HG03097 (cell line): ENCODE results near the gene ASH1L.
"Not testable (repeated sequence)": the region's sequence is repeated elsewhere in the genome, so short reads cannot be mapped to it uniquely, and the experiment has no call there.

ENCODE experiments used
- ATAC-seq: cut with Tn5 transposase; IDR thresholded peaks from one replicate; pipeline ENCODE4 v1.9.1; 2021; ENCODE audit not compliant: unreplicated experiment, low FRiP score

ASH1L gene

DNA sequence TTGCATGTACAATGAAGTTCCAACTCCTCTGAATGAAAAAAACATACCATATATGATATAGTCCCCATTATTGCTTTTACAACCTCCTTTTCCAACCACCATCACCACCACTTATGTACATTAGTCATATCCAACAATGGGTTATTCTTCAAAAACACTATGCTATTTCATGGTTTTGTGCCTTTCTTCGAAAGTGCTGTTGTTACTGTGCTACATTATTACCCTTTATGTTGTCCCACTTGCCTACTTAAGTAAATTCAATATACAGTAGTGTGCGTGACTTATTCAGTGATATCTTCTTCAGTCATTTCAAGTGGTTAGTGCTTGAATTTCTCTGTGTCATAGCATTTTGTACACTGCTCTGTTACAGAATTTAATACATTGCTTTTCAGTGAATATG lies 105.3 kb downstream of the ASH1L start:
- ATAC-seq: no peak

DNA sequence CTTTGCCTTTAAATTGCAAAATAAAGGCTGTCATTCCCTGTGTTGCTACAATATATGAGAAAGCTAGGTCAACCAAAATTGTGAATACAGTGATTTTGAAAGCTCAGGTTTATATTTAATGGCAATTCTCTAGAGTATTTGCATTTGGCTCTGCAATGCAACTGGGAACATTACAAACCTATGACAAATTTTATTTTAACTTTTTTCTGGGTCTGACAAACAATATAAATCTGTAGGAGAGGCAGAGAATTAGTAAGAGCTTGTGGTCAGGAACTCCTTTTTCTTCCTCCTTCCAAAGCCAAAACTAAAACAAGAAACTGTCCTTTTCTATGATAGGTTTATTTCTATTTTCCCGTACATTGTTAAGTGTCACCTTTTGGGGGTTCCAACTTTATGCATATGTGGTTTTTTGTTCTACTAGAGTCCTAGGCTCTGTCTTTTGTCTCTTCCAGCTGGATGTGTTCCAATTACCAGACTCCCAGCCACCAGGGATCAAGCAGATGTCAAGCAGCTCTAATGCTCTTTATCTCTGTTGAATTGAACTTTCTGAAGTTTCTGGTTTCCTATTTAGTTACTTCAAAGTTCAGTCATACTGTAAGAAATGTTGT lies 106.9 kb downstream of the ASH1L start:
- no peak for ATAC-seq

DNA sequence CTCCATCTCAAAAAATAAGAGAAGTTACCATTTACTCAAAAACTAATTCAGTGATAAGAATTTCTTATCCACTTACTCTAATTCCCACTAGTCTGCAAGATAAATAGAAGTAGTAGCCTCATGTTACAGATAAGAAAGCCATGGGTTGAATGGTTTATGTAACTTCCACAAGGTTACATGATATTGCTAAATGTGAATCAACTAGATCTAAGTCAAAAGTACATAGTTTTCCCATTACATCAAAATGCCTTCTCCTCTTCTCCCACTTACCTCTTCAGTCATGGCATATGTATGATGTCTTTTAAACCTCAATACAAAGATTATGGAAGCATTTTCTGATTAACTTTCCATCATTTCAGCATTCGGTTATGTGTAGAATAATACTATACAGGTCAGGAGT lies 108.5 kb downstream of the ASH1L start:
- no peak for ATAC-seq

DNA sequence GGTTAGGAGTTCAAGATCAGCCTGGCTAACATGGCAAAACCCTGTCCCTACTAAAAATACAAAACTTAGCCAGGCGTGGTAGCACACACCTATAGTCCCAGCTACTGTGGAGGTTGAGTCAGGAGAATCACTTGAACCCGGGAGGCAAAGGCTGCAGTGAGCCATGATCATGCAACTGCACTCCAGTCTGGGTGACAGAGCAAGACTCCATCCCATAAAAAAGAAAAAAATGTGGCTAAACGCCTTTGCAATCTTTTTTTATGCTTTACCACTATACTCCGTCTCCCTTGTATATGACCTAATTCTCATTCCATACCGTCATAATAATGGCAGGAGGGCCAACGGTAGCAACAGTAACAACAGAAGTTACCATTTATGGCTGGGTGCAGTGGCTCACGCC lies 109.5 kb downstream of the ASH1L start:
- no peak for ATAC-seq

DNA sequence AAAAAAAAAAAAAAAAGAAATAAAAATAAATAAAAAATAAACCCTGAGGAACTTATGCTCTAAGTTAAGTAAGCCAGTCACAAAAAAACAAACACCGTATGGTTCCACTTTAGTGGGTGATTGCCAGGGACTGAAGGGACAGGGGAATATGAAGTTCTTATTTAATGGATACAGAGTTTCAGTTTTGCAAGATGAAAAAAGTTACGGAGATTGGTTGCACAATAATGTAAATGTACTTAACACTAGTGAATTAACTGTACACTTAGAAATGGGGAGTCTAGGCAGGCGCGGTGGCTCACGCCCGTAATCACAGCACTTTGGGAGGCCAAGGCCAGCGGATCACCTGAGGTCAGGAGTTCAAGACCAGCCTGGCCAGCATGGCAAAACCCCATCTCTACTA lies 111.4 kb downstream of the ASH1L start:
- no peak for ATAC-seq

DNA sequence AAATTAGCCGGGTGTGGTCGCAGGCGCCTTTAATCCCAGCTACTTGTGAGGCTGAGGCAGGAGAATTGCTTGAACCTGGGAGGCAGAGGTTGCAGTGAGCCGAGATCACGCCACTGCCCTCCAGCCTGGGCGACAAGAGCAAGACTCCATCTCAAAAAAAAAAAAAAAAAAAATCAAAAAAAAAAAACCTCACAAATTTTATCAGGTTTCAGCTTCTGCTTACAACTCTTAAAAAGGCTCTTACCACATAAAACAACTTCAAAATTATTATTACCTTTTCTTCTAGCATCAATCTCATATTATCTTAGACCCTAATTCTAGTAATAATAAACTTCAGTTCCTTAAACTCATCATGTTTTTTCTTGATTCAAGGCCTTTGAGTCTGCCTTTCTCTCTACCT lies 120.2 kb downstream of the ASH1L start:
- not testable (repeated sequence) for ATAC-seq

DNA sequence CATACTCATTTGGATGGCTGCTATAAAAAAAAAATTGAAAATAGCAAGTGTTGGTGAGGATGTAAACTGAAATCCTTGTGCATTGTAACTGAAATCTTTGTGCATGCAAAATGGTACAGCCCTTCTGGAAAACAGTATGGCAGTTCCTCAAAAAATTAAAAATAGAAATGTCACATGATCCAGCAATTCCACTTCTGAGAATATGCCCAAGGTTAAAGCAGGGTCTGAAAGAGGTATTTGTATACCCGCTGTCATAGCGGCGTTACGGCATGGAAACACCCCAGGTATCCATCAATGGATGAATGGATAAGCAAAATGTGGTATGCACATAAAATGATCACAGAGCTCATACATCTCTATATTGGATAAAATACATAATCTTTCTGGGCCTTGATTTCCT lies 125.2 kb downstream of the ASH1L start:
- no peak for ATAC-seq

DNA sequence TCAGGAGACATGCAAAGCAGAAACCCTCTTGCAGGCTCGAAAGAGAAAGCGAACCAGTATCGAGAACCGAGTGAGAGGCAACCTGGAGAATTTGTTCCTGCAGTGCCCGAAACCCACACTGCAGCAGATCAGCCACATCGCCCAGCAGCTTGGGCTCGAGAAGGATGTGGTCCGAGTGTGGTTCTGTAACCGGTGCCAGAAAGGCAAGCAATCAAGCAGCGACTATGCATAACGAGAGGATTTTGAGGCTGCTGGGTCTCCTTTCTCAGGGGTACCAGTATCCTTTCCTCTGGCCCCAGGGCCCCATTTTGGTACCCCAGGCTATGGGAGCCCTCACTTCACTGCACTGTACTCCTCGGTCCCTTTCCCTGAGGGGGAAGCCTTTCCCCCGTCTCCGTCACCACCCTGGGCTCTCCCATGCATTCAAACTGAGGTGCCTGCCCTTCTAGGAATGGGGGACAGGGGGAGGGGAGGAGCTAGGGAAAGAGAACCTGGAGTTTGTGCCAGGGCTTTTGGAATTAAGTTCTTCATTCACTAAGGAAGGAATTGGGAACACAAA lies 128.7 kb downstream of the ASH1L start:
- not testable (repeated sequence) for ATAC-seq

DNA sequence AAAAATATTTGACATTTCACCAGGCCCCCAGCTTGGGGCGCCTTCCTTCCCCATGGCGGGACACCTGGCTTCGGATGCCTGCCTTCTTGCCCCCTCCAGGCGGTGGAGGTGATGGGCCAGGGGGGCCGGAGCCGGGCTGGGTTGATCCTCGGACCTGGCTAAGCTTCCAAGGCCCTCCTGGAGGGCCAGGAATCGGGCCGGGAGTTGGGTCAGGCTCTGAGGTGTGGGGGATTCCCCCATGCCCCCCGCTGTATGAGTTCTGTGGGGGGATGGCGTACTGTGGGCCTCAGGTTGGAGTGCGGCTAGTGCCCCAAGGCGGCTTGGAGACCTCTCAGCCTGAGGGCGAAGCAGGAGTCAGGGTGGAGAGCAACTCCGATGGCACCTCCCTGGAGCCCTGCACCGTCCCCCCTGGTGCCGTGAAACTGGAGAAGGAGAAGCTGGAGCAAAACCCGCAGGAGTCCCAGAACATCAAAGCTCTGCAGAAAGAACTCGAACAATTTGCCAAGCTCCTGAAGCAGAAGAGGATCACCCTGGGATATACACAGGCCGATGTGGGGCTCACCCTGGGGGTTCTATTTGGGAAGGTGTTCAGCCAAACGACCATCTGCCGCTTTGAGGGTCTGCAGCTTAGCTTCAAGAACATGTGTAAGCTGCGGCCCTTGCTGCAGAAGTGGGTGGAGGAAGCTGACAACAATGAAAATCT lies 129.3 kb downstream of the ASH1L start:
- ATAC-seq: not testable (repeated sequence)

DNA sequence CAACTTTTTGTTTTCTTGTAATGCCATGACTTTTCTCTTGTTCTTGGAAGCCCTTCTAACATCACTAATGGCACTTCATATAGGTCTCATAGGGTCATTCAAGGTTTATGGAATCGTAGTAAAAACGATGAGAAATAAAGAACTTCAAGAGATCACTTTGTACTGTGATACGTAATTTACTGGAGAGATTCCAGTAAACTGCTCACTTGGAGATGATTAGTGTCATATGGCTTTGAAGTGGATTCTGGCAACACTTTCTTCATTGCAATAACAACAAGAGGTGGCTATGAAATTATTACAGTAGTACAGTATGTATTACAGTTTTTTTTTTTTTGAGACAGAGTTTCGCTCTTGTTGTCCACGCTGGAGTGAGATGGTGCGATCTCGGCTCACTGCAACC lies 138.5 kb downstream of the ASH1L start:
- no peak for ATAC-seq

DNA sequence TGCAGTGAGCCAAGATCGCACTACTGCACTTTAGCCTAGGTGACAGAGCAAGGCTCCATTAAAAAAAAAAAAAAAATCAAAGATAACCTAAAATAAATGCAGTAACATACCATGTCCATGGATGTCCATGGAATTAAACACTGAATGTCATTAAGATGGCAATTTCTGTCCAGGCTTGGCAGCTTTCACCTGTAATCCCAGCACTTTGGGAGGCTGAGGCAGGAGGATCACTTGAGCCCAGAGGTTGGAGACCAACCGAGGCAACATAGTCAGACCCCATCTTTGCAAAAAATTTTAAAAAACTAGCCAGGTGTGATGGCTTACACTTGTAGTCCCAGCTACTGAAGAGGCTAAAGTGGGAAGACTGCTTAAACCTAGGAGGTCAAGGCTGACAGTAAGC lies 141.8 kb downstream of the ASH1L start:
- no peak for ATAC-seq

DNA sequence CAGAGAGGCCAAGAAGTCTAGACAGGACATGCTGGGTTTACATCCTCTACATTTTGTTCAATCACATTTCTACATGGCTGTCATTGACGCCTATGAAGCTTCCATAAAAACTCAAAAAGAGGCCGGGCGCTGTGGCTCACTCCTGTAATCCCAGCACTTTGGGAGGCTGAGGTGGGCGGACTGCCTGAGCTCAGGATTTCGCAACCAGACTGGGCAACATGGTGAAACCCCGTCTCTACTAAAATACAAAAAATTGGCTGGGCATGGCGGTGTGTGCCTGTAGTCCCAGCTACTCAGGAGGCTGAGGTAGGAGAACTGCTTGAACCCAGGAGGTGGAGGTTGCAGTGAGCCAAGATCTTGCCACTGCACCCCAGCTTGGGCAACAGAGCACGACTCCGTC lies 150.8 kb downstream of the ASH1L start:
- not testable (repeated sequence) for ATAC-seq

DNA sequence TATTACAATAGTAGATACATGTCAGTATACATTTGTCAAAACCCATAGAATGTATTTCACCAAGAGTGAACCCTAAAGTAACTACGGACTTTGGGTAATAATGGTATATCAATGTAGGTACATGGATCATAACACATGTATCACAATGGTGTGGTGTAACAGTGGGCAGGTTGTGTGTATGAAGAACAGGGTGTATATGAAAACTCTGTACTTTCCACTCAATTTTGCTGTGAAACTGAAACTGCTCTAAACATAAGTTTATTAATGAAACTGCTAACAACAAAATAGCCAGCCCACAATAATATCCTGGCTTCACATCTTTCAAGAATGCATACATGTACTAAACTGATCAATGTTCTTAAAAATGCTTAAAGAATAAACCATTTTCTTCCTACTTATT lies 151.7 kb downstream of the ASH1L start:
- no peak for ATAC-seq

DNA sequence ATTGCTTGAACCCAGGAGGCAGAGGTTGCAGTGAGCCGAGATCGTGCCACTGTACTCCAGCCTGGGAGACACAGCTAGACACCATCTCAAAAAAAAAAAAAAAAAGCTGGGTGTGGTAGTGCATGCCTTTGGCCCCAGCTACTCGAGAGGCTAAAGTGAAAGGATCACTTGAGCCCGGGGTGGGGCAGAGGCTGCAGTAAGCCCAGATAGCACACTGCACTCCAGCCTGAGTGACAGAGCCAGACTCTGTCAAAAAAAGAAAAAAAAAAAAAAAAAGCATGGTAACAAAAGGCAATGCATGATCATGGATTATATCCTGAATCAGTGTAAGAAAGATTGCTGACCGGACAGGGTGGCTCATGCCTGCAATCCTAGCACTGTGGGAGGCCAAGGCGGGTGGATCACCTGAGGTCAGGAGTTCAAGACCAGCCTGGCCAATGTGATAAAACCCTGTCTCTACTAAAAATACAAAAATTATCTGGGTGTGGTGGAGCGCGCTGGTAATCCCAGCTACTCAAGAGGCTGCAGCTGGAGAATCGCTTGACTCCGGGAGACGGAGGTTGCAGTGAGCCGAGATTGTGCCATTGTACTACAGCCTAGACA lies 165.6 kb downstream of the ASH1L start:
- ATAC-seq: no peak

DNA sequence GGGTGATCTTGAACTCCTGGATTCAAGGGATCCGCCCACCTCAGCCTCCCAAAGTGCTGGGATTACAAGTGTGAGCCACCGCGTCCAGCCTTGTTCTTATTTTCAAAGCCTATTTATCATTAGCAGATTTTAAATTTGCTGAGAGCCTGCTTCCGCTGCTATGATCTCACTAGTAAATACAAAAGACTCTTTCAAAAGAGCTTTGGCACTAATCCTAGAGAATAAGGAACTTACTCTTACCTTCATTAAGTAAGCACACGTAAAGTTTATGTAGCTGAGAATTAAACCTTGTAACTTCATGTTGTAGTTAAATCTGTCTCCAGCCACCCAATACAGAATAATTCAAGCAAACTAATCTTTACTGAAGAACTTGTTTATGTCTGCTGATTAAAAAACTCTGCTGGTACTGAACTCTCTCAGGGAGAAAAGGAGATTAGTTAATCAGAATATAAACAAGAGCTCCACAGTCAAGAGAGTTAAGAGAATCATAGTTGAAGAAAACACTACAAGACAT lies 169.6 kb downstream of the ASH1L start:
- no peak for ATAC-seq

DNA sequence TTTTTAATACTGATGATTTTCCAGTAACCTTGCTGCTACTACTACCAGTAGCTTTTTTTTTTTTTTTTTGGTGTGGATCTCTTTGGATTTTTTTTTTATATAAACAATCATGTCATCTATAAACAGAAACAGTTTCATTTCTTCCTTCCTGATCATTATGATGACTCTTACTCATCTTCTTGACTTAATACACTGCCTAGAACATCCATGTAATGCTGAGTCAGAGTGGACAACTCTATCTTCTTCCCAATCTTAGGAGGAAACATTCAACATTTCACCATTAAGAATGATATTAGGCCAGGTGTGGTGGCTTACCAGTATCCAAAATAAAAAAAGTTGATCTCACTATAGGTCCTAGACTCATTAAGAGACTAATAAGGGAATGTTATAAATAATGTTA lies 172.8 kb downstream of the ASH1L start:
- no peak for ATAC-seq

DNA sequence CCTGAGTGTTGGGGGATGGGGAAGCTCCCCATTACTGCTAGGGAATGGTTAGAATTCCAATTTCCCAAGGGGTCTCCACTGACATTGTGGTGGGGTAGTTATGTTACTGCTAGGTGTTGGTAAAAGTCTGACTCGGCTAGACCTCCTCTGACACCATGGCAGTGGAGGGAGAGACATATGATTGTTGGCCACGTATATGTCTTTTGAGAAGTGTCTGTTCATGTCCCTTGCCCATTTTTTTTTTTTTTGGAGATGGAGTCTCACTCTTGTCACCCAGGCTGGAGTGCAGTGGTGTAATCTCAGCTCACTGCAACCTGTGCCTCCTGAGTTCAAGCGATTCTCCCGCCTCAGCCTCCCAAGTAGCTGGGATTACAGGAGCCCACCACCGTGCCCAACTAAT lies 176.8 kb downstream of the ASH1L start:
- ATAC-seq: not testable (repeated sequence)

DNA sequence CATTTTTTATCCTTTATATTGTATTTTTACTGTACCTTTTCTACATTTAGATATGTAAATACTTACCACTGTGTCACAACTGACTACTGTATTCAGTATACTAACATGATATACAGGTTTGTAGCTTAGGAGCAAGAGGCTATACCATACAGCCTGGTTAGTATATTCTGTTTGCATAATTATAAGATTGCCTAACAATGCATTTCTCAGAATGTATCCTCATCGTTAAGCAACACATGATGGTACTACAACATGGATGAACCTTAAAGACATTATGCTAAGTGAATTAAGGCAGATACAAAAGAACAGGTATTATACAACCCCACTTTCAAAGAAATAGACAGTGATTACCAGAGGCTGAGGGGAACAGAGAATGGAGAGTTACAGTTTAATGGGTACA lies 179.2 kb downstream of the ASH1L start:
- no peak for ATAC-seq

DNA sequence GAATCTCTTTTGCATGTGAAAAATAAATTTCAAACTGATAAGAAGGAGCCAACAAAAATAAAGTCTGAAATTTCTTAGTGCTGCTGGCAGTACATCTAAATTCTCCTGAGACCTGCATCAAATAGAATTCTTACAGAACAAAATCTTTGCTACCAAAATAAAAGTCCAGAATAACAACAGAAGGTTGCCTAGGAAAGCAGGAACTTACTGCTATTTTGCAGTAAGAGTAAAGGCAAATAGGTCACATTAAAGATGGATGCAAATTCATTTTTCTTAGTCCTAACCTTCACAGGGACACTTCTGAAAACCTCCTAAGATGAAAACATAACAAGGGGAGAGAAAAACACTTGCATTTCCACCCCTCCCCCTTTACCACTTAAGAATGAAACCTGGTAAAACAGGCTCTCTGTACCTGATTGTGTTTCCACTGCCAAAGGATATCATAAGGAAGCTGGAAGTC lies 182.9 kb downstream of the ASH1L start:
- no peak for ATAC-seq

DNA sequence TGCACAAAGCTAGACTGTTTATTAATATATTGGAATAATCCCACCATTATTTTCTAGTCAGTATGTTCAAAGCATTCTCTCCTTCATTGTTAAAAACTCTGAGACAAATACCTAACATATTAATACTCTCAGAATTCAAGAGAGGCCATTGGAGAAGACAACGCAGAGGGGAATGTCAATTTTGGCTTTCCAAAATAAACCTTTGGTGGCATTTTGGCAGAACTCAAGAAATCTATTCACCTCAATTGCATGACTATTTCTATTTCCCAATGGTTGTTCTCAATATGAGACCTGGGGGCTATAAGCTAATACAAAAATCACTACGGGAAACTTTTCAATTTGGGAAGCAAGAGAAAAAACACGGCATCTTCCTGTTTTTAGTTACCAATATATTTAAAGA lies 183.4 kb downstream of the ASH1L start:
- ATAC-seq: no peak

DNA sequence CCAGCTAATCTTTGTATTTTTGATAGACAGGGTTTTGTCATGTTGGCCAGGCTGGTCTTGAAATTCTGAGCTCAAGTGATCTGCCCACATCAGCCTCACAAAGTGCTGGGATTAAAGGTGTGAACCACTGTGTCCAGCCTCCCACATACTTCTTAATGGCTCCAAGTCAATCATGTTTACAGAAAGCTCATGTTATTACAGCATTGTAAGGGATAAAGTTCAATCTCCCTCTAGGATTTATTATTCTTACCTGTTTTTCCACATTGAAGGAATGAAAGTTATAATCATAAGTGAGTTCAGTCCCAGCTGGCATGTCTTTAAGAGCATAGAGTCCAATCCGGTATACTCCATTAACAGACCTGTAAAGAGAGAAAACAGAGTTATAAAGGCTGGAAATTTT lies 202.6 kb downstream of the ASH1L start:
- ATAC-seq: no peak

DNA sequence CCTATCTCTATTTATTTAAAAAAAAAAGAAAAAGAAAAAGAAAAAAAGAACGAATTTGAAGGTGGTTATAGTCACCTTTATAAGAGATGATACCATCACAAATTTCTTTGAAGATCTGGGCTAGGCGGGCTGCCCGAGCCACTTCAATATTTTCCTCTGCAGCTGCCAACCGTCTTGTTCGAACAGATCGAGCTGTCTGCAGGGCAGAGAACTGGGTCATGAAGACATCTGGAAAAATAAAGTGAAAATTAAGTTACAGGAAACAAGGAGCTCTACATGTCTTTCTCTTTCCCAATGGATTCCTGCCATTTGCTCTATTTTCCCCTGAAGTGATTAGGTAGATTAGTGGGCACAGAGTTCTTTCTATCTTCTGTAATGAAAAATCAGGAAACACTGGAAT lies 210.0 kb downstream of the ASH1L start:
- no peak for ATAC-seq
